Osteoblast (primary cell): Measurements from ENCODE around the gene KRTAP27-1. TPM values are rescaled to one million over a fixed set of nuclear protein-coding genes. Genes with fewer than 3 reads are reported as not detected.

Experiments used
- DNase-seq: peaks from one replicate; pipeline ENCODE4 v3.0.0; 2011; ENCODE audit warnings: low spot score, mixed read lengths; ENCODE audit not compliant: insufficient read length; ENCODE audit errors: missing footprints
- H2AFZ ChIP-seq: 2 replicates; pipeline ENCODE4 v1.6.0; 2011; ENCODE audit warnings: mild to moderate bottlenecking, low read length
- H3K27ac ChIP-seq: 2 replicates; pipeline ENCODE4 v1.5.1; 2011; ENCODE audit warnings: mild to moderate bottlenecking, low read depth, low read length, moderate library complexity
- H3K27me3 ChIP-seq: 2 replicates; pipeline ENCODE4 v1.6.0; 2012; ENCODE audit warnings: mild to moderate bottlenecking, control low read depth, inconsistent platforms, low read length, moderate library complexity; ENCODE audit not compliant: insufficient read depth
- H3K36me3 ChIP-seq: 2 replicates; pipeline ENCODE4 v1.5.1; 2011; ENCODE audit warnings: mild to moderate bottlenecking, low read length, control low read depth, moderate library complexity; ENCODE audit not compliant: insufficient read depth
- H3K4me1 ChIP-seq: 2 replicates; pipeline ENCODE4 v1.5.1; 2011; ENCODE audit warnings: mild to moderate bottlenecking, low read length, control low read depth, moderate library complexity; ENCODE audit not compliant: insufficient read depth
- H3K4me2 ChIP-seq: 2 replicates; pipeline ENCODE4 v1.6.0; 2011; ENCODE audit warnings: mild to moderate bottlenecking, low read length; ENCODE audit not compliant: insufficient read depth
- H3K4me3 ChIP-seq: fragments of 200-600 bp; sonication (generic); 3 replicates; pipeline ENCODE4 v1.5.1; 2012; ENCODE audit warnings: mild to moderate bottlenecking, low read length, inconsistent platforms; ENCODE audit not compliant: insufficient read depth
- H3K79me2 ChIP-seq: 2 replicates; pipeline ENCODE4 v1.6.0; 2012; ENCODE audit warnings: mild to moderate bottlenecking, low read length, control low read depth, inconsistent platforms; ENCODE audit not compliant: insufficient read depth
- H3K9me3 ChIP-seq: 2 replicates; pipeline ENCODE4 v1.5.1; 2011; ENCODE audit warnings: low read depth, low read length, control low read depth
- H4K20me1 ChIP-seq: 2 replicates; pipeline ENCODE4 v1.6.0; 2012; ENCODE audit warnings: mild to moderate bottlenecking, low read length, control low read depth; ENCODE audit not compliant: insufficient read depth
- total RNA-seq: library from RNA; depleted of rRNA; stranded (reverse); fragments of >200 nt; gene quantifications from 2 replicates; pipeline ENCODE4 v1.2.3, GENCODE V29; 2012
- TF ChIP-seq, protein P1 (sequence below): IDR thresholded peaks from 2 replicates; pipeline ENCODE4 v1.5.1; 2011; ENCODE audit warnings: mild to moderate bottlenecking, low read depth, low read length, moderate library complexity; ENCODE audit errors: extremely low read depth

The KRTAP27-1 gene
- total RNA-seq, 1 donor = not detected

DNA sequence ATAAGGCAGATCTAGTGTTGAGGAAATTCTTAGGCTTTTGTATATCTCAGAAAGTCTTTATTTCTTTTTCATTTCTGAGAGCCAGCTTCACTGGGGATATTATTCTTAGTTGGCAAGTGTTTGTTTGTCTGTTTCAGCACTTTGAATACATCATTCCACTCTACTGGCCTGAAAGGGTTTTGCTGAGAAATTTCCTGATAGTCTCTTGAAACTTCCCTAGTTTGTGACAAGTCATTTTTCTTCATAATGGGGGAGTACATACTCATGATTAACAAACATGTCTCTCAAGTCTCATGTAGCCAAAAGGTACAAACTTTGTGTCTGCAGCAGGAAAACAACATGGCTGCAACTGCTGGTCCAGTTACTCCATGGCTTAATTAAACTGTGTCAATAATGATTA lies 11.1 kb downstream of the KRTAP27-1 start:
- Histone ChIP-seq H2AFZ (no peak overlapping the region), H3K27ac (no peak overlapping the region), H3K4me1 (no peaks in the 10 kb centered on the region), H3K9me3 (no peaks in the 10 kb centered on the region), H3K27me3 (no peaks in the 10 kb centered on the region), H3K36me3 (no peaks in the 10 kb centered on the region), H3K4me2 (no peak overlapping the region), H4K20me1 (no peaks in the 10 kb centered on the region), H3K4me3 (no peak overlapping the region), H3K79me2 (no peaks in the 10 kb centered on the region)
- TF ChIP-seq, protein P1, sequence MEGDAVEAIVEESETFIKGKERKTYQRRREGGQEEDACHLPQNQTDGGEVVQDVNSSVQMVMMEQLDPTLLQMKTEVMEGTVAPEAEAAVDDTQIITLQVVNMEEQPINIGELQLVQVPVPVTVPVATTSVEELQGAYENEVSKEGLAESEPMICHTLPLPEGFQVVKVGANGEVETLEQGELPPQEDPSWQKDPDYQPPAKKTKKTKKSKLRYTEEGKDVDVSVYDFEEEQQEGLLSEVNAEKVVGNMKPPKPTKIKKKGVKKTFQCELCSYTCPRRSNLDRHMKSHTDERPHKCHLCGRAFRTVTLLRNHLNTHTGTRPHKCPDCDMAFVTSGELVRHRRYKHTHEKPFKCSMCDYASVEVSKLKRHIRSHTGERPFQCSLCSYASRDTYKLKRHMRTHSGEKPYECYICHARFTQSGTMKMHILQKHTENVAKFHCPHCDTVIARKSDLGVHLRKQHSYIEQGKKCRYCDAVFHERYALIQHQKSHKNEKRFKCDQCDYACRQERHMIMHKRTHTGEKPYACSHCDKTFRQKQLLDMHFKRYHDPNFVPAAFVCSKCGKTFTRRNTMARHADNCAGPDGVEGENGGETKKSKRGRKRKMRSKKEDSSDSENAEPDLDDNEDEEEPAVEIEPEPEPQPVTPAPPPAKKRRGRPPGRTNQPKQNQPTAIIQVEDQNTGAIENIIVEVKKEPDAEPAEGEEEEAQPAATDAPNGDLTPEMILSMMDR = no peak
- DNase-seq = no peak

DNA sequence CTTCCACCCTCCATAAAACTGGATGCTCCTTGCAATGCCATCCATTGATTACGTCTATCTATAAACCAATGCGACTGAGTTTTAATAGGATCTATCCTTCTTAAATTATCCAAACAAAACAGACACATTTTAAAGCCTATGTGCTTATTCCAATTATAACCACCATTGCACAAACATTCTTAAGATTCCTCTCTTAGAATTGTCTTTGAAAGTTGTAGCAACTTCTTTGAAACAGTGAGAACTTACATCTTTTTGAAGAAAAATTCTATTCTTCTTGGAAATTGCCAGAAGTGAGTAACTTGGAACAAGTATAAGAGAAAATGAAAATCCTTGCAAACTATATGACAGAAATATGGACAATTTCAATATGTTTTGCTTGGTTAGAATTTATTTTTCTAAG lies 17.3 kb downstream of the KRTAP27-1 start, which contains the start of gene KRTAP26-1:
TSS of gene KRTAP26-1 (minus strand) at position 101 of the 400 bp plus-strand sequence. CDS start 280 bp downstream, outside the sequence.
- H4K20me1 ChIP-seq = no peaks in the 10 kb centered on the region
- TF ChIP-seq, protein P1 = no peak
- no peaks in the 10 kb centered on the region for H3K9me3 ChIP-seq
- no peaks in the 10 kb centered on the region for H3K4me1 ChIP-seq
- H3K36me3 ChIP-seq = no peaks in the 10 kb centered on the region
- H3K4me3 ChIP-seq = no peak within 1 kb of the TSS
- no peak within 1 kb of the TSS for H2AFZ ChIP-seq
- no peaks in the 10 kb centered on the region for H3K27me3 ChIP-seq
- no peak within 1 kb of the TSS for H3K27ac ChIP-seq
- no peak within 1 kb of the TSS for H3K4me2 ChIP-seq
- H3K79me2 ChIP-seq = no peaks in the 10 kb centered on the region
- DNase-seq = no peak

DNA sequence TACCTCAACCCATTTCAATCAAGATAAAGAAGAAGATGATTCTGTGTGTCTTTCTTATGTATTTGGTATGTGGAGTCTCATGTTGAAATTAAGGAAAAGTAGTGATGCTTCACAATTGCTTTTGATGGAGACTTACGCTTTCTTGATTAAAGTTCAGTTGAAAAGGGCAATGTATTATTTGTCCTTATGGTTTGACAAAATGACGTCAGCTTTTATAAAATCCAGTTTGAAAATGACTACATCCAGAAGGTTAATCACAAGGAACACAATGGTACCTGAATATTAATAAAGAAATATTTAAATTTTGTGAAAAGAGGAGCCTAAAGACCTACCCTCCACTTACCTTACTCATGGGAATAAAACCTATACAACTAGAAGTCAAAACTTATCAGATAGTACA lies 21.8 kb downstream of the KRTAP27-1 start:
- no peak for DNase-seq
- TF ChIP-seq, protein P1 = no peak
- no peaks in the 10 kb centered on the region for H3K9me3 ChIP-seq
- no peak overlapping the region for H3K27ac ChIP-seq
- no peak overlapping the region for H3K4me2 ChIP-seq
- no peaks in the 10 kb centered on the region for H3K79me2 ChIP-seq
- H3K4me3 ChIP-seq = no peak overlapping the region
- no peaks in the 10 kb centered on the region for H3K27me3 ChIP-seq
- no peak overlapping the region for H2AFZ ChIP-seq
- no peaks in the 10 kb centered on the region for H3K4me1 ChIP-seq
- no peaks in the 10 kb centered on the region for H3K36me3 ChIP-seq
- H4K20me1 ChIP-seq = no peaks in the 10 kb centered on the region

DNA sequence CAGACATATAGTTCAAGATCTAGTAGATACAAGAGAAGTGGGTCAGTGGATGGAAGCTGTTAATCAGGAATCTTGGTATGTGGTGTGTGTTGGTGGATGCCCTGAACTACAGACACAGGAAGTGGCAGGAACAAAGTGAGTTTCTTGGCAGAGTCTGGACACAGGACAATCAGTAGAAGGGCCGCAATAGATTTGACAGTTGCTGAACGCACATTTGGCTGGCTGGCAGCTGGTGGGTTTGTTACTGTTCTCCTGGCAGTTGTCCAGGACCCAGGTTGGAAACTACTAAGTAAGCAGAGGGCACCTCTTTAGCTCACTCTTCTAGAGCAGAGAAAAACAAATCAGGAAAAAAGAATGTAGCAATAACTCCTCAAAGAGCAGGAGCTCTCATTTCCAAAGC lies 30.6 kb downstream of the KRTAP27-1 start:
- TF ChIP-seq, protein P1 = no peak
- no peaks in the 10 kb centered on the region for H3K9me3 ChIP-seq
- no peak overlapping the region for H3K4me2 ChIP-seq
- no peak overlapping the region for H3K27ac ChIP-seq
- H3K4me1 ChIP-seq = no peaks in the 10 kb centered on the region
- no peaks in the 10 kb centered on the region for H3K79me2 ChIP-seq
- H2AFZ ChIP-seq = no peak overlapping the region
- H4K20me1 ChIP-seq = no peaks in the 10 kb centered on the region
- H3K36me3 ChIP-seq = no peaks in the 10 kb centered on the region
- H3K27me3 ChIP-seq = no peaks in the 10 kb centered on the region
- no peak overlapping the region for H3K4me3 ChIP-seq
- DNase-seq = no peak
